IPS DF 4.7 (cell line): ENCODE data around the gene PRAMEF13.
"Not testable (repeated sequence)": the region's sequence is repeated elsewhere in the genome, so short reads cannot be mapped to it uniquely, and the experiment has no call there.

Experiments used
- DNase-seq: peaks from one replicate; pipeline ENCODE4 v3.0.0-alpha.2; 2013; ENCODE audit warnings: low spot score; ENCODE audit errors: extremely low read depth

Gene PRAMEF13

DNA sequence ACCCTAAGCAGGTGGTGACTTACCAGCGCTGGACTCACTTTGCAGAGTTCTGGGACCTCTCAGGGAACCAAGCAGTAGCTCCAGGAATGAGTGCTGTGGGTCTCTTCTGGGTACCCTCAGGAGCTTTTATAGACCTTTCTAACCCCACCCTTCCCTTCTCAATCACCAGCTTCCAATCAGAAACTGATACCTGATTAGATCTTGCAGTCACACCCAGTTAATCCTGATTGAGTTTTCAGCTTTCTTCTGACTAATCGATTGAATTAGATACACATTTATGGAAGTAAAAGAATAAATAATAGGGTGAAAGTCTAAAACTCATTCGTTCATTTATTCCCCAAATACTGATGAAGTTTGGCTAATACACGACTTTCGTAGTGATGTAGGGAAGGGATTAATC, at the start of gene PRAMEF13:
Gene PRAMEF13, minus strand, starts transcription at position 101 of the 400 bp plus-strand sequence. CDS start 1,820 bp downstream, outside the sequence.
- not testable (repeated sequence) for DNase-seq

GRCh38 chr1:13247122-13247521, 45.9 kb upstream of the PRAMEF13 start:
- not testable (repeated sequence) for DNase-seq

GRCh38 chr1:13246554-13246871, 45.3 kb upstream of the PRAMEF13 start:
- not testable (repeated sequence) for DNase-seq

GRCh38 chr1:13245841-13246553, 44.8 kb upstream of the PRAMEF13 start:
- not testable (repeated sequence) for DNase-seq

DNA sequence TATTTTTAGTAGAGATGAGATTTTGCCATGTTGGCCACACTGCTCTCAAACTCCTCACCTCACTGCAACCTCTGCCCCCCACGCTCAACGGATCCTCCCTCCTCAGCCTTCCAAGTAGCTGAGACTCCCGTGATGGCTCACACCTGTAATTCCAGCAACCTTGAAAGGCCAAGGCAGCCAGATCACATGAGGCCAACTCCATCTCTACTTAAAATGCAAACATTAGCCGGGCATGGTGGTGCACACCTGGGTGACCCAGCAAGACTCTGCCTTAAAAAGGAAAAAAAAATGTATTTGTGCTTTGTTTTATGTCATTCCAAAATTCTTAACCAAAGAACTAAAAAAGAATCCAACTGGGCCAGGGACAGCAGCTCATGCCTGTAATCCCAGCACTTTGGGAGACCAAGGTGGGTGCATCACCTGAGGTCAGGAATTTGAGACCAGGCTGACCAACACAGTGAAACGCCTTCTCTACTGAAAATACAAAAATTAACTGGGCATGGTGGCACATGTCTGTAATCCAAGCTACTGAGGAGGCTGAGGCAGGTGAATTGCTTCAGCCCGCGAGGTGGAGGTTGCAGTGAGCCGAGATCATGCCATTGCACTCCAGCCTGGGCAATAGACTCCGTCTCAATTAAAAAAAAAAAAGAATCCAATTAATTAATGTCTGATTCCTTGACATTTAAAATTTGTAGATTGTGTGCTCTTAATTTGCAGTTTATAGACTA, 42.5 kb upstream of the PRAMEF13 start:
- not testable (repeated sequence) for DNase-seq

- DNase-seq, result not testable (repeated sequence)
Observed at GRCh38 chr1:13239633-13240032, 38.4 kb upstream of the PRAMEF13 start.

- DNase-seq, result not testable (repeated sequence)
Observed at GRCh38 chr1:13237572-13237971, 36.4 kb upstream of the PRAMEF13 start.

- not testable (repeated sequence) for DNase-seq
Observed at GRCh38 chr1:13234057-13234456, 32.8 kb upstream of the PRAMEF13 start.

- DNase-seq, result not testable (repeated sequence)
Observed at GRCh38 chr1:13232056-13232455, 30.8 kb upstream of the PRAMEF13 start.

GRCh38 chr1:13231061-13231750, 30.0 kb upstream of the PRAMEF13 start:
- DNase-seq, result not testable (repeated sequence)

DNA sequence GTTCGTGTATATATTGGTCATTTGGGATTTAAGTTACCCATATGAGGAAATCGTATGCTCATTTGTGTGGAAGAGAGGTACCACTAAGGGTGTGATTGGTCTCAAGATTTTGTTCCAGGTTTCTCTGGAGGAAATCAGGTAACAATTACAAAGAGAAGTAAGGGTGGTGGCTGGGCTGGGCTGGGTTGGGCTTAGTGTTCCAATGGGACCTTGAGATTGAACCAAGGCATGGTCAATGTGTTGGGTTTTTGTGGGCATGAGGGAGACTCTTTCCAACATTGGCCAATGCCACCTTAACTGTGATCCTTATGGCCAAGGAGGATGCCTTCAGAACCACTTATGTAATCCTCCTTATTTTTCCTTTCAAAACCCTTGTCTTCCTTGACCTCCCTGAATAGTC, 29.4 kb upstream of the PRAMEF13 start:
- not testable (repeated sequence) for DNase-seq

GRCh38 chr1:13230096-13230495, 28.9 kb upstream of the PRAMEF13 start:
- DNase-seq, result not testable (repeated sequence)

GRCh38 chr1:13228343-13228781, 27.2 kb upstream of the PRAMEF13 start:
- peak; percentile 1 for DNase-seq

DNA sequence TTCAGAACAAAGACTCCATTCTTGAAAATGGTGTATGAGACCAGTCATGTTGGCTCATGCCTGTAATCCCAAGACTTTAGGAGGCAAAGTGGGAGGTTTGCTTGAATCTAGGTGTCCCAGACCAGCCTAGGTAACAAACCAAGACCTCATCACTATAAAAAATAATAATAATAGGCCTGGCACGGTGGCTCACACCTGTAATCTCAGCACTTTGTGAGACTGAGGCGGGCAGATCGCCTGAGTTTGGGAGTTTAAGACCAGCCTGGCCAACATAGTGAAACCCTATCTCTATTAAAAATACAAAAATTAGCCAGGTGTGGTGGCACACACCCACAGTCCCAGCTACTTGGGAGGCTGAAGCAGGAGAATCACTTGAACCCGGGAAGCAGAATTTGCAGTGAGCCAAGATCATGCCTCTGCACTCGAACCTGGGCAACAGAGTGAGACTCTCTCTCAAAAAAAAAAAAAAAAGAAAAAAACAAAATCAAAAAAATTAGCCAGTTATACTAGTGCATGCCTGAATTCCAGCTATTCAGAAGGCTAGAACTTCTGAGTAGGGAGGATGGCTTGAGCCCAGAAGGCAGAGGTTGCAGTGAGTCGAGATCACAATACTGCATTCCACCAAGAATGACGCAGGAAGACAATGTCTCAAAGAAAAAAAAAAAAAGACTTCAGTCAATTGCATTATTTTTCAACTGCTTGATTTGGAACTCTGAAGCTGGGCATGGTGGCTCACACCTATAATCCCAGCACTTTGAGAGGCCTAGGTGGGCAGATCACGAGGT, 26.3 kb upstream of the PRAMEF13 start:
- DNase-seq, result not testable (repeated sequence)

- not testable (repeated sequence) for DNase-seq
Observed at GRCh38 chr1:13225675-13226204, 24.5 kb upstream of the PRAMEF13 start, which contains the start of gene PRAMEF18. TSS of gene PRAMEF18 (minus strand) at chr1:13226154. CDS start at chr1:13226106, 48 bp downstream.

DNA sequence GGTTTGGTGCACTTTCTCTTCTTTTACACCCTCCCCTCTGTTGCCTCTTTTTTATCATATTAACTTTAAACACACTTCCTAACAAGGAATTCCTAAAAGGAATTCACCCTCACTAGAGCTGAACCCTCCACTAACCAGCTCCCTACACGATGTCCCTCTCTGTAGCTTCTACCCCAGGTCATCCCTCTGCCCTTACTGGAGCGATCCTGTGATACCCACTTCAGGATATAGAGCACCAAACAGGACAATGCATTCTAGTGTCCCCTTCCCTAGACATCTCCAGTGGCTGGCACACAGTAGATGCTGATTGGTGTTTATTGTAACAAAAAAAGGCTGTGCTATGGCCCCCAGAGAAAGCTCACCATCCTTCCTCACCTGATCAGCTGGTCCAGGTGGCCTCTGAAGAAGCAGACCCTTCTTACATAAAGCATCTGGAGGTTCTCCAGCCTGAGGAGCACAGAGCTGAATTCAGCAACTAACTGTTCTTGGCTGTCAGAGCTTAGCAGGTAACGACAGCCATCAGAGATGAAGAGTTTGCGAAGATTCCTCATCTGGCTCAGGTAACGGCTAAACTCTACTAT, 23.4 kb upstream of the PRAMEF13 start:
- DNase-seq, result no peak

- not testable (repeated sequence) for DNase-seq
Observed at GRCh38 chr1:13222788-13223187, 21.6 kb upstream of the PRAMEF13 start.

DNA sequence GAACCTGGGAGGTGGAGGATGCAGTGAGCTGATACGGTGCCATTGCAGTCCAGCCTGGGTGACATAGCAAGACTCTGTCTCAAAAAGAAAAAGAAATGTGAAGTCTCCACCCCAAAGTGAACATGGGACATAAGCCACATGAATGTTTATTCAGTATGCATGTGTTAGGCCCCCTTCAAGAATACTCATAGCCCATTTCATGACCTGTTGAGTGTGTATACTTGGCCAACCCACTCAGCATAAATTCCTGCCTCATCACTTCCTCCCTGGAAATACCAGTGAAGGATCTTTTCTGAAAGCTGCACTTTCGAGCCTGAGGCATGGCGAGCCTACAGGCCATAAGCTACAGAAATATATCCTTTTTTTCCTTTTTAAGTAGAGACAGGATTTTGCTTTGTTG, 18.0 kb upstream of the PRAMEF13 start:
- DNase-seq, result not testable (repeated sequence)

DNA sequence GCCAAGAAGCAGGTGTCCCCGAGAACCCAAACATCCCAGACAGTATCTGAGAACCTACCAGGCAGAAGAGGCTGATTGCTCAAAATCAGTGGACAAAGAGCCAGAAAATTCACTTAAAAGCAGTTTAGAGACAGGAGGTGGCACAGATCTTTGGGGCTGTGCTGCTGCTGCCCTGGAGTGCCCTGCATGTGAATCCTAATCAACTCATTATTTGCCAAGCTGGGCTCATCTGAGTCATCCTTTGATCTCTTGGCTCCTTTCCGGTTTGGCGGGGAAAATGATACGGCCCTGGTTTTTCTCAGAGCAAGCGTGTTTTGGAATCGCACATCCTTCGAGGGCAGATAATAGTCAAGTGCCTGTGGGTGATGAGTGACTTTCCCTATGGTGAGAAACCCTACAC, 15.4 kb upstream of the PRAMEF13 start:
- not testable (repeated sequence) for DNase-seq

- DNase-seq, result not testable (repeated sequence)
Observed at GRCh38 chr1:13208712-13209111, 7.5 kb upstream of the PRAMEF13 start.
